SK-N-SH treated with all-trans-retinoic acid at 6 μM for 48 hours (cell line): ENCODE data around the gene ARFGEF3.
"Not testable (repeated sequence)": the region's sequence is repeated elsewhere in the genome, so short reads cannot be mapped to it uniquely, and the experiment has no call there.

Experiments used
- ATAC-seq: fragments of 200-7000 bp; cut with Tn5 transposase; 3 replicates; pipeline ENCODE4 v1.9.1; 2020; ENCODE audit warnings: mild to moderate bottlenecking, moderate library complexity
- ARNTL ChIP-seq: fragments of 450-650 bp; formaldehyde crosslinking; IDR thresholded peaks from 2 replicates; pipeline ENCODE4 v1.5.0; 2020; ENCODE audit warnings: low read depth, mild to moderate bottlenecking, moderate library complexity, borderline replicate concordance
- BACH2 ChIP-seq: fragments of 250-450 bp; sonication (Bioruptor Pico); IDR thresholded peaks from 2 replicates; pipeline ENCODE4 v1.9.0; 2021; ENCODE audit warnings: mild to moderate bottlenecking, borderline replicate concordance
- CSDC2 ChIP-seq: fragments of 250-450 bp; sonication (Bioruptor Pico); IDR thresholded peaks from 2 replicates; pipeline ENCODE4 v1.5.0; 2020; ENCODE audit warnings: mild to moderate bottlenecking, moderate library complexity
- ESRRG ChIP-seq: fragments of 250-450 bp; sonication (Bioruptor Pico); IDR thresholded peaks from 2 replicates; pipeline ENCODE4 v1.6.1; 2021; ENCODE audit warnings: mild to moderate bottlenecking
- GLIS3 ChIP-seq: fragments of 250-450 bp; sonication (Bioruptor Pico); IDR thresholded peaks from 2 replicates; pipeline ENCODE4 v1.5.0; 2020; ENCODE audit warnings: mild to moderate bottlenecking, moderate library complexity
- ISL1 ChIP-seq: fragments of 250-450 bp; sonication (Bioruptor Pico); IDR thresholded peaks from 2 replicates; pipeline ENCODE4 v2.1.2; 2022; ENCODE audit warnings: mild to moderate bottlenecking, moderate library complexity
- PPARA ChIP-seq: fragments of 250-450 bp; sonication (Bioruptor Pico); IDR thresholded peaks from 2 replicates; pipeline ENCODE4 v1.5.0; 2020; ENCODE audit warnings: mild to moderate bottlenecking, borderline replicate concordance
- RARB ChIP-seq: fragments of 250-450 bp; sonication (Bioruptor Pico); IDR thresholded peaks from 2 replicates; pipeline ENCODE4 v1.8.0; 2021; ENCODE audit warnings: mild to moderate bottlenecking, moderate library complexity
- TOX ChIP-seq: fragments of 250-450 bp; sonication (Bioruptor Pico); IDR thresholded peaks from 2 replicates; pipeline ENCODE4 v1.8.0; 2021; ENCODE audit warnings: mild to moderate bottlenecking, moderate library complexity, borderline replicate concordance
- ZC3H10 ChIP-seq: fragments of 250-450 bp; sonication (Bioruptor Pico); IDR thresholded peaks from 2 replicates; pipeline ENCODE4 v1.5.1; 2021; ENCODE audit warnings: mild to moderate bottlenecking, moderate library complexity
- ZFP3 ChIP-seq: fragments of 250-450 bp; sonication (Bioruptor Pico); IDR thresholded peaks from 2 replicates; pipeline ENCODE4 v1.5.0; 2020; ENCODE audit warnings: mild to moderate bottlenecking, moderate library complexity
- ZFP30 ChIP-seq: fragments of 450-650 bp; formaldehyde crosslinking; IDR thresholded peaks from 2 replicates; pipeline ENCODE4 v1.5.0; 2022; ENCODE audit warnings: mild to moderate bottlenecking, moderate library complexity
- ZNF565 ChIP-seq: fragments of 450-650 bp; formaldehyde crosslinking; conservative IDR thresholded peaks from 2 replicates; pipeline ENCODE4 v1.5.0; 2020; ENCODE audit warnings: low read depth, mild to moderate bottlenecking, moderate library complexity
- ZNF8 ChIP-seq: fragments of 450-650 bp; formaldehyde crosslinking; IDR thresholded peaks from 2 replicates; pipeline ENCODE4 v1.5.0; 2020; ENCODE audit warnings: mild to moderate bottlenecking, moderate library complexity
- TF ChIP-seq, protein P1 (sequence below): fragments of 250-450 bp; sonication (Bioruptor Pico); IDR thresholded peaks from 2 replicates; pipeline ENCODE4 v1.5.1; 2020; ENCODE audit warnings: low read depth, mild to moderate bottlenecking, moderate library complexity
- TF ChIP-seq, protein P2 (sequence below): fragments of 250-450 bp; sonication (Bioruptor Pico); IDR thresholded peaks from 2 replicates; pipeline ENCODE4 v1.8.0; 2021; ENCODE audit warnings: low read depth, mild to moderate bottlenecking, moderate library complexity, borderline replicate concordance
- TF ChIP-seq, protein P3 (sequence below): fragments of 250-450 bp; sonication (Bioruptor Pico); IDR thresholded peaks from 2 replicates; pipeline ENCODE4 v1.5.0; 2020; ENCODE audit warnings: mild to moderate bottlenecking, moderate library complexity
- TF ChIP-seq, protein P4 (sequence below): fragments of 250-450 bp; sonication (Bioruptor Pico); IDR thresholded peaks from 2 replicates; pipeline ENCODE4 v1.8.0; 2020; ENCODE audit warnings: mild to moderate bottlenecking, moderate library complexity, borderline replicate concordance
- TF ChIP-seq, protein P5 (sequence below): fragments of 250-450 bp; sonication (Bioruptor Pico); IDR thresholded peaks from 2 replicates; pipeline ENCODE4 v1.5.1; 2021; ENCODE audit warnings: mild to moderate bottlenecking, moderate library complexity

ARFGEF3 gene

DNA sequence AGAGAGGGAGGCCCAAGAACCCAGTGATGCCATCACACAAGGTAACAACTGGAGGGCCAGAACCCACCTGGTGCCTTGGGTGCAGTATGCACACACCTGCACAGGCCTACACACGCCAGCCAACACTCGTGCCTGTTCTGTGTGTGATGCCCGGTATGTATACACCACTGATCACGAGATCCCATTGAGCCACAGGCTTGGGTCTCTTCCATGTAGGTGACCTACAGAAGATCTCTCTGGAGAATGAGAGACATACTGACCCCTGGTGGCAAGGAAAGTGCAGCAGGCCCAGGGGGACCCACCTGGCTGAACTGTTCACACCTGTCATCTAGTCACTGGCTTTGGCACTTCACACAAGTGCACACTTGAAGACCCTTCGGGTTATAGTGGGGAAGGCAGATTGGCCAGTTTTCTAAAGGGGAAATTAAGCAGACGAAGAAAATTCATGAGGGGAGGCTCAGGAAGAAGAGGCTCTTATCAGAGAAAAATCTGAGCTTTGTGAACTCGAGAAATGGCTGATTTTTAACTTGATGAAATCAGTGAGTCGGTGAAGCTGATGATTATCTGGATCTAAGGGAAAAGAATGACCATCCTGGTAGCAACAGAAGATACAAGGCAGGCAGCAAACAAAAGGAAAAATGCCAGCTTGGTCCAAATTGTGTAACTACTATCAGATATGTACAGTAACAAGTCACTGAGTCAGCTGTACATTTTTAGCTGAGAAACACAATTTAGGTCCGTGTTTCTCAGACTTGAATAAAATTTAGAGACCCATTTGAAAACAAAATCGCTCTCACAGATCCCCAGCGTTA is 125.6 kb downstream of the ARFGEF3 start:
- TF ChIP-seq ZFP3 (CRISPR knock-in tag) (no peak), ARNTL (CRISPR knock-in tag) (no peak), ZFP30 (CRISPR knock-in tag) (no peak), ZC3H10 (CRISPR knock-in tag) (no peak), GLIS3 (CRISPR knock-in tag) (no peak), ZNF8 (CRISPR knock-in tag) (no peak), PPARA (no peak), BACH2 (CRISPR knock-in tag) (no peak), ESRRG (CRISPR knock-in tag) (no peak), TOX (CRISPR knock-in tag) (no peak), CSDC2 (CRISPR knock-in tag) (no peak)
- TF ChIP-seq, protein P1, sequence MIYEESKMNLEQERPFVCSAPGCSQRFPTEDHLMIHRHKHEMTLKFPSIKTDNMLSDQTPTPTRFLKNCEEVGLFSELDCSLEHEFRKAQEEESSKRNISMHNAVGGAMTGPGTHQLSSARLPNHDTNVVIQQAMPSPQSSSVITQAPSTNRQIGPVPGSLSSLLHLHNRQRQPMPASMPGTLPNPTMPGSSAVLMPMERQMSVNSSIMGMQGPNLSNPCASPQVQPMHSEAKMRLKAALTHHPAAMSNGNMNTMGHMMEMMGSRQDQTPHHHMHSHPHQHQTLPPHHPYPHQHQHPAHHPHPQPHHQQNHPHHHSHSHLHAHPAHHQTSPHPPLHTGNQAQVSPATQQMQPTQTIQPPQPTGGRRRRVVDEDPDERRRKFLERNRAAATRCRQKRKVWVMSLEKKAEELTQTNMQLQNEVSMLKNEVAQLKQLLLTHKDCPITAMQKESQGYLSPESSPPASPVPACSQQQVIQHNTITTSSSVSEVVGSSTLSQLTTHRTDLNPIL (CRISPR knock-in tag), result no peak
- TF ChIP-seq, protein P2, sequence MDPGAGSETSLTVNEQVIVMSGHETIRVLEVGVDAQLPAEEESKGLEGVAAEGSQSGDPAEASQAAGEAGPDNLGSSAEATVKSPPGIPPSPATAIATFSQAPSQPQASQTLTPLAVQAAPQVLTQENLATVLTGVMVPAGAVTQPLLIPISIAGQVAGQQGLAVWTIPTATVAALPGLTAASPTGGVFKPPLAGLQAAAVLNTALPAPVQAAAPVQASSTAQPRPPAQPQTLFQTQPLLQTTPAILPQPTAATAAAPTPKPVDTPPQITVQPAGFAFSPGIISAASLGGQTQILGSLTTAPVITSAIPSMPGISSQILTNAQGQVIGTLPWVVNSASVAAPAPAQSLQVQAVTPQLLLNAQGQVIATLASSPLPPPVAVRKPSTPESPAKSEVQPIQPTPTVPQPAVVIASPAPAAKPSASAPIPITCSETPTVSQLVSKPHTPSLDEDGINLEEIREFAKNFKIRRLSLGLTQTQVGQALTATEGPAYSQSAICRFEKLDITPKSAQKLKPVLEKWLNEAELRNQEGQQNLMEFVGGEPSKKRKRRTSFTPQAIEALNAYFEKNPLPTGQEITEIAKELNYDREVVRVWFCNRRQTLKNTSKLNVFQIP (CRISPR knock-in tag), result no peak
- TF ChIP-seq, protein P3, sequence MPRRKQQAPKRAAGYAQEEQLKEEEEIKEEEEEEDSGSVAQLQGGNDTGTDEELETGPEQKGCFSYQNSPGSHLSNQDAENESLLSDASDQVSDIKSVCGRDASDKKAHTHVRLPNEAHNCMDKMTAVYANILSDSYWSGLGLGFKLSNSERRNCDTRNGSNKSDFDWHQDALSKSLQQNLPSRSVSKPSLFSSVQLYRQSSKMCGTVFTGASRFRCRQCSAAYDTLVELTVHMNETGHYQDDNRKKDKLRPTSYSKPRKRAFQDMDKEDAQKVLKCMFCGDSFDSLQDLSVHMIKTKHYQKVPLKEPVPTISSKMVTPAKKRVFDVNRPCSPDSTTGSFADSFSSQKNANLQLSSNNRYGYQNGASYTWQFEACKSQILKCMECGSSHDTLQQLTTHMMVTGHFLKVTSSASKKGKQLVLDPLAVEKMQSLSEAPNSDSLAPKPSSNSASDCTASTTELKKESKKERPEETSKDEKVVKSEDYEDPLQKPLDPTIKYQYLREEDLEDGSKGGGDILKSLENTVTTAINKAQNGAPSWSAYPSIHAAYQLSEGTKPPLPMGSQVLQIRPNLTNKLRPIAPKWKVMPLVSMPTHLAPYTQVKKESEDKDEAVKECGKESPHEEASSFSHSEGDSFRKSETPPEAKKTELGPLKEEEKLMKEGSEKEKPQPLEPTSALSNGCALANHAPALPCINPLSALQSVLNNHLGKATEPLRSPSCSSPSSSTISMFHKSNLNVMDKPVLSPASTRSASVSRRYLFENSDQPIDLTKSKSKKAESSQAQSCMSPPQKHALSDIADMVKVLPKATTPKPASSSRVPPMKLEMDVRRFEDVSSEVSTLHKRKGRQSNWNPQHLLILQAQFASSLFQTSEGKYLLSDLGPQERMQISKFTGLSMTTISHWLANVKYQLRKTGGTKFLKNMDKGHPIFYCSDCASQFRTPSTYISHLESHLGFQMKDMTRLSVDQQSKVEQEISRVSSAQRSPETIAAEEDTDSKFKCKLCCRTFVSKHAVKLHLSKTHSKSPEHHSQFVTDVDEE (CRISPR knock-in tag), result no peak
- ATAC-seq, result no peak

DNA sequence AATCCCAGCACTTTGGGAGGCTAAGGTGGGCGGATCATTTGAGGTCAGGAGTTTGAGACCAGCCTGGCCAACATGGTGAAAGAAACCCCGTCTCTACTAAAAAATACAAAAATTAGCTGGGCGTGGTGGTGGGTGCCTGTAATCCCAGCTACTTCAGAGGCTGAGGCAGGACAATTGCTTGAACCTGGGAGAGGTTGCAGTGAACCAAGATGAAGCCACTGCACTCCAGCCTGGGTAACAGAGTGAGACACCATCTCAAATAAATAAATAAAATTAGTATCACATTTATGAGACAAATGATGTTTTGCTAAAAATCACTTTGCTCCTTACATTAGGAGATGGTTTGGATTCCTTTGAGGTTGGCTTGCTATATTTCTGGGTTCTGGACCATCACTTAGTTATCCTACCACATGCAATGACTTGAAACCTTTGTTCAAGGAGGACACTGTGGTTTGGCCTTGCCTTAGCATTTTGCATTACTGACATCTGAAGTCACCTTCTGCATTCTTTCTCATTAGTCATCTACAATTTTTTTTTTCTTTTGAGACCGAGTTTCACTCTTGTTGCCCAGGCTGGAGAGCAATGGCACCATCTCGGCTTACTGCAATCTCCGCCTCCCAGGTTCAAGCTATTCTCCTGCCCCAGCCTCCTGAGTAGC is 126.8 kb downstream of the ARFGEF3 start:
- not testable (repeated sequence) for ATAC-seq
- peak; percentile 63 for TF ChIP-seq ISL1 (CRISPR knock-in tag)

DNA sequence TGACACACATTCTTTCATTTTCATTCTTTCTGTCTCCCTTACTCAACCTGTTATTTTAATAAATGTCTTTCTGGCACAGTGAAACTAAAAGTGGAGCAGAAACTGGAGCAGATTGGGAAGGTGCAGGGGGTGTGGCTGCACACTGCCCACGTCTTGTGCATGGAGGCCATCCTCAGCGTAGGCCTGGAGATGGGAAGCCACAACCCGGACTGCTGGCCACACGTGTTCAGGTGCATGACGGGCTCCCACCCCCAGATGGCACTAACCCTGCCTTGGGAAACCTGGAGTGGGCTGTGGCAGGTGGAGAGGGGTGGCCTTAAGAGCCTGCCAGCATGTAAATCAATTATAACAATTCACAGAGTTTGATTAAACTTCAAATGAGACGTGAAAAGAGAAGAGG is 128.0 kb downstream of the ARFGEF3 start:
- ATAC-seq, result no peak
- TF ChIP-seq ZNF8 (CRISPR knock-in tag) (no peak), ZFP30 (CRISPR knock-in tag) (no peak), ESRRG (CRISPR knock-in tag) (no peak), CSDC2 (CRISPR knock-in tag) (no peak), PPARA (no peak), ZNF565 (CRISPR knock-in tag) (no peak), ZFP3 (CRISPR knock-in tag) (no peak), TOX (CRISPR knock-in tag) (no peak), ZC3H10 (CRISPR knock-in tag) (no peak), BACH2 (CRISPR knock-in tag) (no peak), RARB (CRISPR knock-in tag) (no peak), GLIS3 (CRISPR knock-in tag) (no peak)
- TF ChIP-seq, protein P2 (CRISPR knock-in tag), result no peak
- TF ChIP-seq, protein P4, sequence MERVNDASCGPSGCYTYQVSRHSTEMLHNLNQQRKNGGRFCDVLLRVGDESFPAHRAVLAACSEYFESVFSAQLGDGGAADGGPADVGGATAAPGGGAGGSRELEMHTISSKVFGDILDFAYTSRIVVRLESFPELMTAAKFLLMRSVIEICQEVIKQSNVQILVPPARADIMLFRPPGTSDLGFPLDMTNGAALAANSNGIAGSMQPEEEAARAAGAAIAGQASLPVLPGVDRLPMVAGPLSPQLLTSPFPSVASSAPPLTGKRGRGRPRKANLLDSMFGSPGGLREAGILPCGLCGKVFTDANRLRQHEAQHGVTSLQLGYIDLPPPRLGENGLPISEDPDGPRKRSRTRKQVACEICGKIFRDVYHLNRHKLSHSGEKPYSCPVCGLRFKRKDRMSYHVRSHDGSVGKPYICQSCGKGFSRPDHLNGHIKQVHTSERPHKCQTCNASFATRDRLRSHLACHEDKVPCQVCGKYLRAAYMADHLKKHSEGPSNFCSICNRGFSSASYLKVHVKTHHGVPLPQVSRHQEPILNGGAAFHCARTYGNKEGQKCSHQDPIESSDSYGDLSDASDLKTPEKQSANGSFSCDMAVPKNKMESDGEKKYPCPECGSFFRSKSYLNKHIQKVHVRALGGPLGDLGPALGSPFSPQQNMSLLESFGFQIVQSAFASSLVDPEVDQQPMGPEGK (CRISPR knock-in tag), result no peak
- TF ChIP-seq, protein P1 (CRISPR knock-in tag), result no peak
- TF ChIP-seq, protein P5, sequence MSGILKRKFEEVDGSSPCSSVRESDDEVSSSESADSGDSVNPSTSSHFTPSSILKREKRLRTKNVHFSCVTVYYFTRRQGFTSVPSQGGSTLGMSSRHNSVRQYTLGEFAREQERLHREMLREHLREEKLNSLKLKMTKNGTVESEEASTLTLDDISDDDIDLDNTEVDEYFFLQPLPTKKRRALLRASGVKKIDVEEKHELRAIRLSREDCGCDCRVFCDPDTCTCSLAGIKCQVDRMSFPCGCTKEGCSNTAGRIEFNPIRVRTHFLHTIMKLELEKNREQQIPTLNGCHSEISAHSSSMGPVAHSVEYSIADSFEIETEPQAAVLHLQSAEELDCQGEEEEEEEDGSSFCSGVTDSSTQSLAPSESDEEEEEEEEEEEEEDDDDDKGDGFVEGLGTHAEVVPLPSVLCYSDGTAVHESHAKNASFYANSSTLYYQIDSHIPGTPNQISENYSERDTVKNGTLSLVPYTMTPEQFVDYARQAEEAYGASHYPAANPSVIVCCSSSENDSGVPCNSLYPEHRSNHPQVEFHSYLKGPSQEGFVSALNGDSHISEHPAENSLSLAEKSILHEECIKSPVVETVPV (CRISPR knock-in tag), result no peak
- TF ChIP-seq, protein P3 (CRISPR knock-in tag), result no peak
